ENCODE measurements around the gene LRRC27. TPM values are rescaled to one million over a fixed set of nuclear protein-coding genes. Genes with fewer than 3 reads are reported as not detected.

Gene LRRC27
- total RNA-seq, 1 experiment from 2014 or later, result 4.1 TPM

DNA sequence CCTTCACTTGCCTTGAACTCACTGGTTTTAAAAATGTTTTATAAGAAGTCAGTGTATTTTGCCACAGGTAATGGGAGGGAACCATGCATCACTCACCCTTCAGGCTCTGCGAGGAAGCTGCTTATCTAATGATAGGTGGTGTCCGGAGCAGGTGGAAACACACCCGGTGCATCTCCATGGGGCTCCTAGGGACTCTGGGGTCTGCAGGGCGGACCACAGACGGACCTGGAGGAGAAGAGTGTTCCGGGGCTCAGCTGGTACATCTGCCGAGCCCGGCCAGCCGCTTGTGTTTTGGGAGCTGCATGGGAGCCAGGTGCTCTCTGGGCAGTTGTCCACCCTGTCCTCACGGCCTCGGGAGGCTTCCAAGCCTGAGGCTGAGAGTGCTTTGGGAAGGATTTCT, 7.3 kb downstream of the LRRC27 start:
- H3K27ac ChIP-seq (ENCODE audit: low read depth, low read length), result no peak overlapping the region
- H3K79me2 ChIP-seq (ENCODE audit: insufficient read depth, low read length), result no peaks in the 10 kb centered on the region
- H2AFZ ChIP-seq (ENCODE audit: low read depth, low read length, poor library complexity, severe bottlenecking), result no peak overlapping the region
- H3K9me2 ChIP-seq (ENCODE audit: insufficient read depth), result no peaks in the 10 kb centered on the region
- RAD21 ChIA-PET (ENCODE audit: low non-redundant PET in 1 of 2, low total read pairs in 2 of 2, uncharacterized antibody in 2 of 2, unreplicated experiment in 2 of 2), result no interaction called here
- POLR2A ChIA-PET, result no interaction called here
- no peaks in the 10 kb centered on the region for H3K27me3 ChIP-seq (ENCODE audit: insufficient read depth, low read length)
- H3K9me3 ChIP-seq (ENCODE audit: control insufficient read depth in 1 of 2, insufficient read depth in 1 of 2, low read depth in 1 of 2, low read length in 2 of 2), result no peaks in the 10 kb centered on the region
- no peak overlapping the region for H3K9ac ChIP-seq (ENCODE audit: low read length)
- no peaks in the 10 kb centered on the region for H4K20me1 ChIP-seq (ENCODE audit: insufficient read depth)
- intact Hi-C loops (cut with micrococcal nuclease), result no loop called here
- TF ChIP-seq TCF7L2 (IDR thresholded peaks at IDR 0.05; ENCODE audit: borderline replicate concordance, extremely low read depth, insufficient read depth, insufficient read length), result no peak
- no peak for TF ChIP-seq ZFX (IDR thresholded peaks at IDR 0.05)
- no peak for TF ChIP-seq YY1 (IDR thresholded peaks at IDR 0.05; ENCODE audit: extremely low read depth, insufficient replicate concordance, low read depth, low read length)
- no peak for TF ChIP-seq EZH2phosphoT487 (IDR thresholded peaks at IDR 0.05; ENCODE audit: borderline replicate concordance)
- no peak for TF ChIP-seq RAD21 (IDR thresholded peaks at IDR 0.05; ENCODE audit: low read depth)
- TF ChIP-seq CBX3 (IDR thresholded peaks at IDR 0.05; ENCODE audit: low read depth), result no peak
- no peak for TF ChIP-seq EGR1 (IDR thresholded peaks at IDR 0.05; ENCODE audit: low read depth)
- TF ChIP-seq POLR2A (IDR thresholded peaks at IDR 0.05; ENCODE audit: borderline replicate concordance, extremely low read depth, insufficient read depth, insufficient read length), result no peak
- TF ChIP-seq ELF1 (IDR thresholded peaks at IDR 0.05; ENCODE audit: borderline replicate concordance, low read depth), result no peak
- no peak for TF ChIP-seq EZH2 (IDR thresholded peaks at IDR 0.05)
- no peak for TF ChIP-seq SP1 (IDR thresholded peaks at IDR 0.05; ENCODE audit: low read depth)
- TF ChIP-seq, protein P1, sequence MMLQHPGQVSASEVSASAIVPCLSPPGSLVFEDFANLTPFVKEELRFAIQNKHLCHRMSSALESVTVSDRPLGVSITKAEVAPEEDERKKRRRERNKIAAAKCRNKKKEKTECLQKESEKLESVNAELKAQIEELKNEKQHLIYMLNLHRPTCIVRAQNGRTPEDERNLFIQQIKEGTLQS (IDR thresholded peaks at IDR 0.05), result no peak
- TF ChIP-seq CEBPB (IDR thresholded peaks at IDR 0.05; ENCODE audit: low read depth), result no peak
- no peak for TF ChIP-seq FOSL1 (IDR thresholded peaks at IDR 0.05; ENCODE audit: low read depth)
- TF ChIP-seq, protein P2, sequence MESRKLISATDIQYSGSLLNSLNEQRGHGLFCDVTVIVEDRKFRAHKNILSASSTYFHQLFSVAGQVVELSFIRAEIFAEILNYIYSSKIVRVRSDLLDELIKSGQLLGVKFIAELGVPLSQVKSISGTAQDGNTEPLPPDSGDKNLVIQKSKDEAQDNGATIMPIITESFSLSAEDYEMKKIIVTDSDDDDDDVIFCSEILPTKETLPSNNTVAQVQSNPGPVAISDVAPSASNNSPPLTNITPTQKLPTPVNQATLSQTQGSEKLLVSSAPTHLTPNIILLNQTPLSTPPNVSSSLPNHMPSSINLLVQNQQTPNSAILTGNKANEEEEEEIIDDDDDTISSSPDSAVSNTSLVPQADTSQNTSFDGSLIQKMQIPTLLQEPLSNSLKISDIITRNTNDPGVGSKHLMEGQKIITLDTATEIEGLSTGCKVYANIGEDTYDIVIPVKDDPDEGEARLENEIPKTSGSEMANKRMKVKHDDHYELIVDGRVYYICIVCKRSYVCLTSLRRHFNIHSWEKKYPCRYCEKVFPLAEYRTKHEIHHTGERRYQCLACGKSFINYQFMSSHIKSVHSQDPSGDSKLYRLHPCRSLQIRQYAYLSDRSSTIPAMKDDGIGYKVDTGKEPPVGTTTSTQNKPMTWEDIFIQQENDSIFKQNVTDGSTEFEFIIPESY (IDR thresholded peaks at IDR 0.05; ENCODE audit: extremely low read depth, insufficient replicate concordance, low read length), result no peak
- TF ChIP-seq, protein P3, sequence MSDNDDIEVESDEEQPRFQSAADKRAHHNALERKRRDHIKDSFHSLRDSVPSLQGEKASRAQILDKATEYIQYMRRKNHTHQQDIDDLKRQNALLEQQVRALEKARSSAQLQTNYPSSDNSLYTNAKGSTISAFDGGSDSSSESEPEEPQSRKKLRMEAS (IDR thresholded peaks at IDR 0.05), result no peak
- TF ChIP-seq ZNF274 (IDR thresholded peaks at IDR 0.05; ENCODE audit: low read depth, low read length), result no peak
- no peaks in the 10 kb centered on the region for H3K36me3 ChIP-seq (ENCODE audit: control insufficient read depth in 1 of 2, insufficient read depth in 2 of 2, low read length in 2 of 2)
- no peak for DNase-seq (ENCODE audit: low read depth, low spot score)
- no TSS peak for BruUV-seq (replicated peaks)
- H3K4me3 ChIP-seq (replicated peaks in 1 of 2; ENCODE audit: low read depth in 1 of 2, low read length in 2 of 2), result no peak overlapping the region
- CTCF ChIA-PET, result no interaction called here
- H3K4me1 ChIP-seq (ENCODE audit: control insufficient read depth in 1 of 2, insufficient read depth in 2 of 2, low read length in 2 of 2), result no peaks in the 10 kb centered on the region
- no peak for ATAC-seq
- no peak overlapping the region for H3K4me2 ChIP-seq (ENCODE audit: low read length)
